ENCODE data around the gene TEX54.
"Not testable (repeated sequence)": the region's sequence is repeated elsewhere in the genome, so short reads cannot be mapped to it uniquely, and the experiment has no call there.

The TEX54 gene

GRCh38 chr11:62854825-62855570 lies 22.4 kb upstream of the TEX54 start:
- DNase-seq: no peak

GRCh38 chr11:62854013-62854824 lies 21.6 kb upstream of the TEX54 start:
- no peak for DNase-seq

- DNase-seq: no peak
Observed at GRCh38 chr11:62853279-62853965, 20.8 kb upstream of the TEX54 start.

- no peak for DNase-seq
Observed at GRCh38 chr11:62852523-62853188, 20.0 kb upstream of the TEX54 start.

- DNase-seq: no peak
Observed at GRCh38 chr11:62851807-62852522, 19.3 kb upstream of the TEX54 start.

- no peak for DNase-seq
Observed at GRCh38 chr11:62850911-62851806, 18.5 kb upstream of the TEX54 start.

GRCh38 chr11:62847767-62848314 lies 15.2 kb upstream of the TEX54 start:
- DNase-seq: no peak

- DNase-seq: no peak
Observed at GRCh38 chr11:62846177-62846576, 13.5 kb upstream of the TEX54 start.

- no peak for DNase-seq
Observed at GRCh38 chr11:62844154-62844553, 11.5 kb upstream of the TEX54 start.

GRCh38 chr11:62843466-62843865 lies 10.8 kb upstream of the TEX54 start:
- no peak for DNase-seq

- DNase-seq: not testable (repeated sequence)
Observed at GRCh38 chr11:62842891-62843290, 10.2 kb upstream of the TEX54 start.

- DNase-seq: peak in 1 of 2 experiments; percentile 24
Observed at GRCh38 chr11:62842171-62842741, 9.6 kb upstream of the TEX54 start.

- DNase-seq: peak; percentile 73 to 75
Observed at GRCh38 chr11:62841361-62842170, 8.9 kb upstream of the TEX54 start.

GRCh38 chr11:62840721-62841360 lies 8.2 kb upstream of the TEX54 start:
- DNase-seq: peak; percentile 67 to 73

- peak; percentile 89 to 92 for DNase-seq
Observed at GRCh38 chr11:62839050-62839945, 6.7 kb upstream of the TEX54 start, which contains the start of gene WDR74. Gene WDR74 (minus strand): TSS chr11:62839590. CDS start chr11:62839570, 20 bp downstream.

GRCh38 chr11:62835336-62835735 lies 2.7 kb upstream of the TEX54 start:
- DNase-seq: no peak

GRCh38 chr11:62831520-62832335 lies 913 bp downstream of the TEX54 start, which contains the start of gene STX5:
Gene STX5 (minus strand): TSS chr11:62832051. CDS start chr11:62831243, 808 bp downstream.
- peak; percentile 99 for DNase-seq
